ENCODE results near the gene EAF1.
"Not testable (repeated sequence)": the region's sequence is repeated elsewhere in the genome, so short reads cannot be mapped to it uniquely, and the experiment has no call there.

The EAF1 gene

GRCh38 chr3:15453501-15453900, 26.1 kb downstream of the EAF1 start:
- no peak for DNase-seq

GRCh38 chr3:15453991-15454625, 26.7 kb downstream of the EAF1 start:
- no peak for DNase-seq

- DNase-seq: no peak
Observed at GRCh38 chr3:15454965-15455364, 27.6 kb downstream of the EAF1 start.

GRCh38 chr3:15455756-15456155, 28.4 kb downstream of the EAF1 start:
- no peak for DNase-seq

- no peak for DNase-seq
Observed at GRCh38 chr3:15456321-15456720, 28.9 kb downstream of the EAF1 start.

GRCh38 chr3:15456915-15457314, 29.5 kb downstream of the EAF1 start:
- not testable (repeated sequence) for DNase-seq

- DNase-seq: no peak
Observed at GRCh38 chr3:15458212-15458780, 30.9 kb downstream of the EAF1 start.

- DNase-seq: no peak
Observed at GRCh38 chr3:15460891-15461531, 33.6 kb downstream of the EAF1 start.

- DNase-seq: peak; percentile 50
Observed at GRCh38 chr3:15462451-15462850, 35.1 kb downstream of the EAF1 start.

- DNase-seq: peak; percentile 33
Observed at GRCh38 chr3:15465876-15466585, 38.6 kb downstream of the EAF1 start.

GRCh38 chr3:15467227-15468181, 40.1 kb downstream of the EAF1 start:
- no peak for DNase-seq

- peak; percentile 34 for DNase-seq
Observed at GRCh38 chr3:15470261-15470660, 42.9 kb downstream of the EAF1 start.

- DNase-seq: no peak
Observed at GRCh38 chr3:15470849-15471248, 43.5 kb downstream of the EAF1 start.

- DNase-seq: no peak
Observed at GRCh38 chr3:15471861-15472260, 44.5 kb downstream of the EAF1 start.

- DNase-seq: no peak
Observed at GRCh38 chr3:15475161-15475560, 47.8 kb downstream of the EAF1 start.

GRCh38 chr3:15476378-15476777, 49.0 kb downstream of the EAF1 start:
- DNase-seq: no peak

GRCh38 chr3:15477951-15478639, 50.7 kb downstream of the EAF1 start:
- DNase-seq: no peak

- DNase-seq: no peak
Observed at GRCh38 chr3:15478640-15478979, 51.2 kb downstream of the EAF1 start.

- DNase-seq: no peak
Observed at GRCh38 chr3:15479400-15480224, 52.2 kb downstream of the EAF1 start.

- DNase-seq: not testable (repeated sequence)
Observed at GRCh38 chr3:15484551-15484950, 57.2 kb downstream of the EAF1 start.

- no peak for DNase-seq
Observed at GRCh38 chr3:15486020-15486419, 58.6 kb downstream of the EAF1 start.

Measured in activated CD8-positive, alpha-beta memory T cell treated with anti-CD3 and anti-CD28 coated beads, Interleukin-2, amount 50 U/mL, for 48 hours (primary cell).